Fibroblast of skin of back (primary cell): ENCODE data around the gene ARAP1.
A peak's percentile ranks its signal among the peaks of the same experiment; 100 is the strongest.

Experiments
- DNase-seq: peaks from one replicate; pipeline ENCODE4 v3.0.0-alpha.2; 2013

ARAP1 gene

DNA sequence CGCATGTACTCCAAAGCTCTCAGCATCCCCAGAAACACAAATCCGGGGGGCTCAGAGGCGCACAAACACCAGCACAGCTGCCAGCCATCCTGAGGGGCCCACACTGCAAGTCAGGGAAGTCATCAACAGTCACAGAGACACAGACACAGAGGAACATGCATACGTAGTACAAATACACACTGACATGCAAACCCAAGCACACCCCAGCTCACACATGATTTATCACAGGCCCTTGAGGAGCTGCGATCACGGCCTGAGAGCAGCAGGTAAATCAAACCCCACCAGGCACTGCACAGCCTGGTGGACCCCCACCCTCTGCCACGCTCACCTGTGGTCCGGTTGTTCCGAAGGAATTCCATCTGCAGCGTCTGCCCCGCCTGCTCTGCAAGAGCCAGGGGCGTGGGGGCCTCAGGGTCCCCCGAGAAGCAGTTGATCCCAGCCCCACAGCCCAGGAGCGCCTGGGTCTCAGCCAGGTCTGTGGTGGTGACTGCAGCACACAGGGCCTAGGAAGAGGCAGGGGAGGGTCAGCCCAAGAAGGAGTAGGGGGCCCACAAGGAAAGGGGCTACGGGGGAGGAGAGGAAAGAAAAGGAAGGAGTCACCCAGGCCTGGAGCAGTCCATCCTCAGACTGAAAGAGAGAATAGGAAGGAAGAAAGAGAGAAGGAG lies 49.5 kb downstream of the ARAP1 start:
- no peak for DNase-seq

GRCh38 chr11:72702096-72702495 lies 50.1 kb downstream of the ARAP1 start:
- no peak for DNase-seq

- no peak for DNase-seq
Observed at GRCh38 chr11:72701466-72701865, 50.7 kb downstream of the ARAP1 start.

GRCh38 chr11:72700146-72700545 lies 52.1 kb downstream of the ARAP1 start:
- DNase-seq = peak; percentile 33

- no peak for DNase-seq
Observed at GRCh38 chr11:72697814-72698213, 54.4 kb downstream of the ARAP1 start.

DNA sequence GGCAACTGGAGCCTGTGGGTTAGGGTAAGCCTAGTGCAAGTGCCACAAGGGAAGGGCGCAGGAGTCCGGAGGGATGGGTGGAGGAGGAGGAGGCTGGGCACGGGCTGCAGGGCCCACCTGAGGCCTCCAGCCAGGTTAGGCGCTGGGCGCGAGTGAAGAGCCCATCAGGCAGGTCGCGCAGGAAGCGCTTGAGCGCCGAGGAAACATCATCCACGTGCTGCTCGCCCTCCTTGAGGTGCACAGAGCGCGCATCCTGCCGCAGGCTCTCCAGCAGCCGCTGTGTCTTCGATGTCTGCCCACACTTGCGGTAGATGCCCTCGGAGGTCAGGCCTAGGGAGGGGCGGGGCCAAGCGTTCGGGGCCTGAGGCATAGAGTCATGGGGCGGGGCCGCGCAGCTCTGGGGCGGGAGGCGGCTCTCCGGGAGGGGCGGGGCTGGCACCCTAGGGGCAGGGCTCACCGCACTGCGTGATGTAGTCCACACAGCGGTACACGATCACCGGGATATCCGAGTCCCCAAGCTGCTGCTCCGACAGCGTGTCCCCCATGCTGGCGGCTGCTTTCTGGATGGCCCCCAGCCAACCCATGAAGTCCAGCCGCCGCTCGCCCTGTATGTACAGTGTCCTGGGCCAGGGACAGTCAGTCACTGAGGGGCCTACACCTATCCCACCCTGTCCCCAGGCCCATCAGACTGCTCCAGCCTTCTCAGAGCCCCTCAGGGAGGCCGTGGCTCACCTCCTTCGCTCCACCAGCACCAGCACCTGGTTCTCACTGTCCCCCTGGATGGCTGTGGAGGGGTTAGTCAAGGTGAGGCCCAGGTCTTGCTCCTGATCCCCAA lies 55.1 kb downstream of the ARAP1 start:
- DNase-seq = no peak

GRCh38 chr11:72695354-72695753 lies 56.9 kb downstream of the ARAP1 start:
- no peak for DNase-seq

GRCh38 chr11:72693271-72693968 lies 58.8 kb downstream of the ARAP1 start:
- DNase-seq = no peak

GRCh38 chr11:72692498-72693237 lies 59.5 kb downstream of the ARAP1 start:
- no peak for DNase-seq

- DNase-seq = no peak
Observed at GRCh38 chr11:72690166-72690565, 62.0 kb downstream of the ARAP1 start.

- DNase-seq = no peak
Observed at GRCh38 chr11:72688929-72689328, 63.3 kb downstream of the ARAP1 start.

- no peak for DNase-seq
Observed at GRCh38 chr11:72688486-72688885, 63.7 kb downstream of the ARAP1 start.

GRCh38 chr11:72687326-72687725 lies 64.9 kb downstream of the ARAP1 start:
- no peak for DNase-seq

DNA sequence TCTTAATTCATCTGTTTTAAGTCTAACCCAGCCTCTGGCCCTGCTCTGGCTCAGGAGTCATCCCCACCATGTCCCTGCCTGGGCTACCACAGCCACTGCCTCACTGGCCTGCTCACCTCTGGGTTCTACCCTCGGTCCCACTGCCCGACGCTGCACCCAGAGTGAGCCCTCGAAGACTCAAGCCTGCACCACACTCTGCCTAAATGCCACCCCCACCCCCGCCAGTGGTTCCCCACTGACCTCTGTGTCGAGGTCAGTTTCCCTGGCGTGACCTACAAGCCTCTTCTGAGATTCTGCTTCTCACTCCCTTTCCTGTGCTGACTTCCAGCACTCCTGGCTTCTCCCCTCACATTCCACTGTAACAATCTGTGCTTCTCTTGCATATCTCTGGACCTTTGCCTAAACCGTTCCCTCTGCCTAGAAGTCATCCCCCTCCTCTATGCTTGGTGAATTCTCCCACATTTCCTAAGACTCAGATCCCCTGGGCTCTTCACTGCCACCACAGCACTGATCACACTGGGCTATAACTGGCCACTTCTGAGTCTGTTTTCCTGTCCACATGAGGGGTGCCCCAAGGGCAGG lies 65.5 kb downstream of the ARAP1 start:
- DNase-seq = no peak

DNA sequence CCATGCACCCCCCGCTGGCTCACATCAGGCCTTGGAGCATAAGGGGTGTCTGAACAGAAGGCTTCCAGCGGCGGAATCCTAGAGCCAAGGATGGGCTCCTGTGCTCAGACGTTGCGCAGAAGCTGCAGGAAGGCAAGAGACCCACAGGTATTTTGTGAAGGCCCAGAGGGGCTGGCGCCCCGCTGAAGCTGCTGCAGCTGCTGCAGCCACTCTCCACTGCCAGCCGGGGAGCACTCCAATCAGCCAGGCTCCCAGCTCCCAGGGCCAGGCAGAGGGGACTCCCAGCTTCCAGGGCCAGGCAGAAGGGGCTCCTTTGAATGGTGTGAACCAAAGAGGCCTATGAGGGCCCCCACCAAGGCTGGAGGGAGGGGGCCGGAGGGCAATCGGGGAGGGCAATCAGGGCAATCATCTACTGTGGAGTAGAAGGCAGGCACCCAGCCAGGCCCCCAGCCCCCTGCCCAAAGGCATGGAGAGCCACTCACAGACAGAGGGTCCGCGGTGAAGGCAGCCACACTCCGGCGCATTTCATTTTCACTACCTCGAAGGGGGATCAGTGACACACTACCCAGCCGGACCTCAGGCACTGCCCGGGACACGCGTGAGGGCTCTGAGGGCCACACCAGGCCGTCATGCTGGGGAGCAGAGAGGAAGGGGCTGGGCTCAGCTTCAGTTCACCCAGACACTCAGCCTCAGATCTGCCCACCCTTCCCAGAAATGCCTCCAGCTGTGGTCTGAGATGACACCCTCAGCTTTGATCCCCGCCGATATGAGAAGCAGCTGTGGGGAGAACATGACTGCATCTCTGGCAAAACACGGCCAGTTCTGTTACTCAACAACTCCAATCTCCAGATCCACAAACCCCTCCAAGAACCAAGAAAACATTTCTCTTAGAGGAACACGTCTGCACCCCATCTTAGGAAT lies 66.4 kb downstream of the ARAP1 start:
- no peak for DNase-seq

DNA sequence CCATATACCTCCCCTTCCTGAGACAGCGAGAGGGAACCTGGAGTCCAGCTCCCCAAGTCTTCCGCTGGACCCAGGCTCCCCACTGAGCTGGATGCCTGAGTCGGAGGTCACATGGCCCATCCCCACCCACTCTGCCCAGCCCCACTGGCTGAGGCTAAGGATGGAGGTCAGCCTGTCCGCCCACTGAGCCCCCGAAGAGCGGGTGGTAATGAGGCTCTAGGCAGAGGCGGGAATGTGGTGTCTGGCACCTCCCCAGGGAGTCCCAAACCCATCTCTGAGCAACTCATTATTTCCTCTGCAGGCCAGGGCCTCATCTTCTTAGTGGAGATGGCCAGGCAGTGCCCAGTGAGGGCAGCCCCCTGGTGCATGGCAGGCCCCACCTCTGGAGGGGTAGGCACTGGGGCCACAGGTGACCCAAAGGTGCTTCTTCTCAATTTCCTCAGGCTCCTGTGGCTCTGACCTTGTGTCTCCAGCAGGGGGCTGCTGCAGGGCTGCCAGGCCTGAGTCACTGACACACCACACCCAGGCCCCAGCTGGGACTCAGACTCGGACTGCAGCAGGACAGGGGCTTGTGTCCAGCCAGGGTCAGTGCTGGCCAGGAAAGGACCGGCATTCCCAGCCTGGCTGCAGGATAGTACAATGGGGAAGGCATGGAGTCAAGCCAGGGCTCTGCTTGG lies 67.8 kb downstream of the ARAP1 start:
- DNase-seq = peak; percentile 64

DNA sequence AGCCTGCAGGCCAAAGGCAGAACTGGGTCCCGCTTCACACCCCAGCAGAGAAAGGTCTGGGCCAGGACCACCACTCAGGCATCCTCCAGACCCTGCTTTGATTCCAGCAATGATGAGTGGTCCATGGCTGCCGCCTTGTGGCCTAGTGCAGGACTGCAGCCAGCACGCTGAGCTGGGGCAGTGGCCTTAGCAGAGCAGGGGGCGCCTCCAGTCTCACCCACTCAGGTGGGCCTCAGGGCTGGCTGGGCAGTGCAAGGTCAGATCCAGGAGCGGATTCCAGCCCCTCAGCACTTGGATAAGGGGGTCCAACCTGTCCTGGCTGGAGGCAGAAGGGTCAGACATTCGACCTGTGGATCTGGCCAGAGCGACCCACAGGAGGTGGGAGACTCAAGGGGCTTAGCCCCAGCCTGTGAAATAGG lies 68.4 kb downstream of the ARAP1 start:
- peak; percentile 42 for DNase-seq

DNA sequence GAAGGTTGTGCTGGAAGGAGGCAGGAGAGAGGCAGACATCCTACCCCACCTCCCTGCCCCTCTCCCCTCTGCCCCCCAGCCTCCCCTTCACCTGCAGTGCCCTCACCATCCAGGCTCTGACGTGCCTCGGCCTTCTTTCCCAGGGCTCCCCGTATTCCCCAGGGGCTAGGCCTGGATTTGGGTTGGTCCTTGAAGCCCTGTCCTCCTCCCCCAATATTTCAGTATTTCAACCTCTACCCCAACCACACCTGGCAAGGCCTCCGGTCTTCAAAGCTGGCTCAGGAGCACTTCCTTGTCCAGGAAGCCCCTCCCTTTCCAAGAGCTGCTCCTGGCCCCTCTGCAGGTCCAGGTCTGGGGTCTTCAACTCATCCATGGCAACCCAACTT lies 69.4 kb downstream of the ARAP1 start:
- no peak for DNase-seq

DNA sequence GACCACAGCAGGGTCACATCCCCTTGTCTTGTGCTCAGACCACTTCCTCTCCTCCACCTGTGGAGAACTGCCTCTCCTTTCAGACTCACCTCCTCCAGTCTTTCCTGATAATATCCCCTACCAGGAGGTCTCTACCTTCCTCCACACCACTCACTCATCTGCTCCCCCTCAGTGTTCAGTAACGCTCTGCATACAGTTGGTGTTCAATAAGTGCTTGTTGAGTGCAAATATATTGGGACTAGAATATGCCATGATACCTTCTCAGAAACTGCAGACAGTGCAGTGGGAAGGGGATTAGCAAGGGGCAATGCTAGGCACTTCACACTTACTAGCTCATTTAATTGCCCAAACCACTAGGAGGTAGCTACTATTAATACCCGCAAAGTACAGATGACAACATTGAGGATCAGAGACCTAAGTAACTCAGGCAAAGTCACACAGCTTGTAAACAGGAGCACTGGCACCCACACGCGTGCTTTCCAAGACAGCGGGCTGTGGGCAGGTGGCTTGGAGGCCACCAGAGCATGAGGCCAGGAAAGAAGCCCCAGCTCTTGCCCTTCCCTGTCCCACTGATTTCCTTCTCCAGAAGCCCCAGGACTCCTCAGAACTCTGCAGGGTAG lies 69.9 kb downstream of the ARAP1 start:
- DNase-seq = no peak
